ENCODE data around the gene ICE2.
A peak's percentile ranks its signal among the peaks of the same experiment; 100 is the strongest.
"Not testable (repeated sequence)": the region's sequence is repeated elsewhere in the genome, so short reads cannot be mapped to it uniquely, and the experiment has no call there.

The ICE2 gene

GRCh38 chr15:60410350-60410749 lies 68.6 kb downstream of the ICE2 start:
- not testable (repeated sequence) for DNase-seq (ENCODE audit: low read depth)

- peak; percentile 88 for DNase-seq (ENCODE audit: low read depth)
Measured at GRCh38 chr15:60408463-60408981, 70.4 kb downstream of the ICE2 start.

- no peak for DNase-seq (ENCODE audit: low read depth)
Measured at GRCh38 chr15:60407415-60407805, 71.5 kb downstream of the ICE2 start.

- no peak for DNase-seq (ENCODE audit: low read depth)
Measured at GRCh38 chr15:60406513-60407414, 72.2 kb downstream of the ICE2 start.

GRCh38 chr15:60405399-60405798 lies 73.5 kb downstream of the ICE2 start:
- DNase-seq (ENCODE audit: low read depth) = no peak

GRCh38 chr15:60404351-60404750 lies 74.6 kb downstream of the ICE2 start:
- DNase-seq (ENCODE audit: low read depth) = not testable (repeated sequence)

GRCh38 chr15:60400944-60401343 lies 78.0 kb downstream of the ICE2 start:
- DNase-seq (ENCODE audit: low read depth) = no peak

GRCh38 chr15:60399931-60400330 lies 79.0 kb downstream of the ICE2 start:
- peak; percentile 80 for DNase-seq (ENCODE audit: low read depth)

- DNase-seq (ENCODE audit: low read depth) = no peak
Measured at GRCh38 chr15:60399246-60399915, 79.6 kb downstream of the ICE2 start.

GRCh38 chr15:60397772-60398445 lies 81.0 kb downstream of the ICE2 start, which contains the start of gene ANXA2:
Gene ANXA2 (minus strand): TSS chr15:60397986. CDS start chr15:60386075, 11,911 bp downstream.
- DNase-seq (ENCODE audit: low read depth) = no peak

- no peak for DNase-seq (ENCODE audit: low read depth)
Measured at GRCh38 chr15:60396958-60397771, 81.8 kb downstream of the ICE2 start.

- no peak for DNase-seq (ENCODE audit: low read depth)
Measured at GRCh38 chr15:60396560-60396957, 82.4 kb downstream of the ICE2 start.

GRCh38 chr15:60396100-60396499 lies 82.8 kb downstream of the ICE2 start:
- no peak for DNase-seq (ENCODE audit: low read depth)

- no peak for DNase-seq (ENCODE audit: low read depth)
Measured at GRCh38 chr15:60395276-60396011, 83.5 kb downstream of the ICE2 start.

- DNase-seq (ENCODE audit: low read depth) = no peak
Measured at GRCh38 chr15:60394689-60395097, 84.2 kb downstream of the ICE2 start.

- peak; percentile 97 for DNase-seq (ENCODE audit: low read depth)
Measured at GRCh38 chr15:60392986-60393790, 85.8 kb downstream of the ICE2 start.

GRCh38 chr15:60392601-60392985 lies 86.3 kb downstream of the ICE2 start:
- DNase-seq (ENCODE audit: low read depth) = no peak

- no peak for DNase-seq (ENCODE audit: low read depth)
Measured at GRCh38 chr15:60391722-60392315, 87.1 kb downstream of the ICE2 start.

GRCh38 chr15:60390871-60391501 lies 88.0 kb downstream of the ICE2 start:
- no peak for DNase-seq (ENCODE audit: low read depth)

Data from HS-5 (cell line).